ENCODE measurements around the gene SOX2.

SOX2 gene

GRCh38 chr3:181687190-181687589 is 24.5 kb upstream of the SOX2 start (continued):
- TF ChIP-seq CSRNP3 (CRISPR knock-in tag; IDR thresholded peaks at IDR 0.05) (no peak), OSR1 (CRISPR knock-in tag; IDR thresholded peaks at IDR 0.05) (no peak), ZNF565 (CRISPR knock-in tag; conservative IDR thresholded peaks at IDR 0.05; ENCODE audit: low read depth) (no peak), BACH2 (CRISPR knock-in tag; IDR thresholded peaks at IDR 0.05; ENCODE audit: borderline replicate concordance) (no peak), POU6F1 (CRISPR knock-in tag; IDR thresholded peaks at IDR 0.05; ENCODE audit: borderline replicate concordance, low read depth) (no peak), PPARA (CRISPR knock-in tag; IDR thresholded peaks at IDR 0.05; ENCODE audit: borderline replicate concordance) (no peak)

DNA sequence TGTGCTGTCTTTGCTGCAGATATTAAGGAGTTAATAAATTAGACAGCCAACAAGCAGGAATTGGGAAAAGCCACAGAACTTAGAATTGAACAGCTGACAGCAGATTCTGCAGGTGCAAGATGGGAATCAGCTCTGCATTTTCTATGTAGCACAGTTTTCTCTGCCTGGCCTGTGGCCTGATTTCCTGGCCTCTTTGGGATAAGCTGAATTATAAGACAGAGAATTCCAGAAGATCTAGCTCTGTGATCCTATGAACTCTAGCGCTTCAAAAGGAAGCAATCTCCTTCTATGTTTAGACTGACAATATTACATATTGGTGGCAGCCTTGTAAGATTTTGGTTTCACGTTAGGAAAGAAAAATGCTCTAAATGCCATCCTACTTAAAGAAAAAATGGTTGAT is 24.0 kb upstream of the SOX2 start:
- ATAC-seq: no peak
- TF ChIP-seq BACH2 (CRISPR knock-in tag; IDR thresholded peaks at IDR 0.05; ENCODE audit: borderline replicate concordance): no peak

GRCh38 chr3:181689546-181689945 is 22.2 kb upstream of the SOX2 start:
- ATAC-seq: no peak
- TF ChIP-seq TOX (CRISPR knock-in tag; IDR thresholded peaks at IDR 0.05; ENCODE audit: borderline replicate concordance) (no peak), TCF4 (CRISPR knock-in tag; IDR thresholded peaks at IDR 0.05; ENCODE audit: borderline replicate concordance) (no peak)

- no peak for TF ChIP-seq SNAI2 (CRISPR knock-in tag; IDR thresholded peaks at IDR 0.05)
- no peak for TF ChIP-seq GLIS3 (CRISPR knock-in tag; IDR thresholded peaks at IDR 0.05)
- no peak for TF ChIP-seq POU6F1 (CRISPR knock-in tag; IDR thresholded peaks at IDR 0.05; ENCODE audit: borderline replicate concordance, low read depth)
- TF ChIP-seq RARB (CRISPR knock-in tag; IDR thresholded peaks at IDR 0.05): no peak
- no peak for TF ChIP-seq ARNTL (CRISPR knock-in tag; IDR thresholded peaks at IDR 0.05; ENCODE audit: borderline replicate concordance, low read depth)
- TF ChIP-seq ZFP3 (CRISPR knock-in tag; IDR thresholded peaks at IDR 0.05): no peak
- TF ChIP-seq CSRNP3 (CRISPR knock-in tag; IDR thresholded peaks at IDR 0.05): no peak
- no peak for TF ChIP-seq ZC3H10 (CRISPR knock-in tag; IDR thresholded peaks at IDR 0.05)
- TF ChIP-seq ZNF565 (CRISPR knock-in tag; conservative IDR thresholded peaks at IDR 0.05; ENCODE audit: low read depth): no peak
- TF ChIP-seq TOX (CRISPR knock-in tag; IDR thresholded peaks at IDR 0.05; ENCODE audit: borderline replicate concordance): no peak
- TF ChIP-seq CSDC2 (CRISPR knock-in tag; IDR thresholded peaks at IDR 0.05): no peak
- TF ChIP-seq TSHZ2 (CRISPR knock-in tag; IDR thresholded peaks at IDR 0.05): no peak
- no peak for TF ChIP-seq PPARA (CRISPR knock-in tag; IDR thresholded peaks at IDR 0.05; ENCODE audit: borderline replicate concordance)
- no peak for TF ChIP-seq TCF4 (CRISPR knock-in tag; IDR thresholded peaks at IDR 0.05; ENCODE audit: borderline replicate concordance)
- TF ChIP-seq ZNF70 (CRISPR knock-in tag; IDR thresholded peaks at IDR 0.05): no peak
- TF ChIP-seq ZNF8 (CRISPR knock-in tag; IDR thresholded peaks at IDR 0.05): no peak
- TF ChIP-seq CREB5 (CRISPR knock-in tag; IDR thresholded peaks at IDR 0.05; ENCODE audit: low read depth): no peak
- TF ChIP-seq ZFP30 (CRISPR knock-in tag; IDR thresholded peaks at IDR 0.05): no peak
- no peak for ATAC-seq
Observed at GRCh38 chr3:181690769-181691168, 21.0 kb upstream of the SOX2 start.
